Endothelial cell (in vitro differentiated cells): Measurements from ENCODE around the gene AMPD3. TPM values are rescaled to one million over a fixed set of nuclear protein-coding genes. Genes with fewer than 3 reads are reported as not detected.

Experiments used
- DNase-seq: peaks from one replicate; pipeline ENCODE4 v3.0.0; 2021; ENCODE audit warnings: low spot score
- H3K27ac Mint-ChIP-seq: one replicate; pipeline ENCODE4 v1.8.0; 2021; ENCODE audit warnings: mixed read lengths, inconsistent platforms; ENCODE audit not compliant: unreplicated experiment
- H3K27me3 Mint-ChIP-seq: one replicate; pipeline ENCODE4 v1.8.0; 2021; ENCODE audit warnings: mild to moderate bottlenecking, moderate library complexity, mixed read lengths, inconsistent platforms; ENCODE audit not compliant: unreplicated experiment
- H3K36me3 Mint-ChIP-seq: one replicate; pipeline ENCODE4 v1.8.0; 2021; ENCODE audit warnings: mild to moderate bottlenecking, low read depth, mixed read lengths, inconsistent platforms; ENCODE audit not compliant: unreplicated experiment
- H3K4me1 Mint-ChIP-seq: one replicate; pipeline ENCODE4 v1.8.0; 2021; ENCODE audit warnings: mild to moderate bottlenecking, mixed read lengths, inconsistent platforms; ENCODE audit not compliant: unreplicated experiment
- H3K4me3 Mint-ChIP-seq: one replicate; pipeline ENCODE4 v1.8.0; 2021; ENCODE audit warnings: mild to moderate bottlenecking, mixed read lengths, inconsistent platforms; ENCODE audit not compliant: unreplicated experiment
- H3K9me3 Mint-ChIP-seq: one replicate; pipeline ENCODE4 v1.8.0; 2021; ENCODE audit warnings: mixed read lengths, inconsistent platforms; ENCODE audit not compliant: unreplicated experiment
- CTCF ChIP-seq: fragments of 200-600 bp; sonication (generic); IDR thresholded peaks from one replicate; pipeline ENCODE4 v1.5.0; 2021; ENCODE audit warnings: antibody characterized with exemption; ENCODE audit not compliant: unreplicated experiment
- total RNA-seq: library from RNA; stranded (reverse); fragmentation: NEBNext Ultra II Directional; extraction: Animal tissue kit (Norgen Biotek cat#: 25700); gene quantifications from one replicate; pipeline ENCODE4 v1.2.1, GENCODE V29; 2021; ENCODE audit not compliant: unreplicated experiment

The AMPD3 gene
- total RNA-seq, 1 donor from 2014 or later = 23.2 TPM

GRCh38 chr11:10478066-10478465 is 23.0 kb downstream of the AMPD3 start:
- H3K9me3 Mint-ChIP-seq = no peaks in the 10 kb centered on the region
- H3K4me1 Mint-ChIP-seq = no peaks in the 10 kb centered on the region
- TF ChIP-seq CTCF = no peak
- H3K27ac Mint-ChIP-seq = no peak overlapping the region
- H3K4me3 Mint-ChIP-seq = no peak overlapping the region
- H3K27me3 Mint-ChIP-seq = peaks cover 3% of the 10 kb centered on the region
- H3K36me3 Mint-ChIP-seq = peaks cover 37% of the 10 kb centered on the region
- DNase-seq = no peak

GRCh38 chr11:10478574-10479550 is 23.8 kb downstream of the AMPD3 start:
- Mint-ChIP-seq H3K27ac (no peak overlapping the region), H3K4me1 (no peaks in the 10 kb centered on the region), H3K36me3 (peaks cover 37% of the 10 kb centered on the region), H3K4me3 (no peak overlapping the region), H3K27me3 (peaks cover 3% of the 10 kb centered on the region), H3K9me3 (no peaks in the 10 kb centered on the region)
- DNase-seq = no peak
- TF ChIP-seq CTCF = no peak

- peaks cover 3% of the 10 kb centered on the region for H3K27me3 Mint-ChIP-seq
- no peak for TF ChIP-seq CTCF
- H3K4me3 Mint-ChIP-seq = no peak overlapping the region
- no peak for DNase-seq
- no peaks in the 10 kb centered on the region for H3K4me1 Mint-ChIP-seq
- no peak overlapping the region for H3K27ac Mint-ChIP-seq
- peaks cover 41% of the 10 kb centered on the region for H3K36me3 Mint-ChIP-seq
- H3K9me3 Mint-ChIP-seq = no peaks in the 10 kb centered on the region
These were observed 25.0 kb downstream of the AMPD3 start for GRCh38 chr11:10480026-10480425.

GRCh38 chr11:10480760-10481159 is 25.7 kb downstream of the AMPD3 start:
- no peaks in the 10 kb centered on the region for H3K4me1 Mint-ChIP-seq
- peaks cover 40% of the 10 kb centered on the region for H3K36me3 Mint-ChIP-seq
- no peak for DNase-seq
- no peak overlapping the region for H3K4me3 Mint-ChIP-seq
- no peaks in the 10 kb centered on the region for H3K9me3 Mint-ChIP-seq
- H3K27ac Mint-ChIP-seq = no peak overlapping the region
- no peak for TF ChIP-seq CTCF
- peaks cover 3% of the 10 kb centered on the region for H3K27me3 Mint-ChIP-seq

- no peaks in the 10 kb centered on the region for H3K4me1 Mint-ChIP-seq
- H3K27ac Mint-ChIP-seq = no peak overlapping the region
- H3K27me3 Mint-ChIP-seq = peaks cover 6% of the 10 kb centered on the region
- no peak overlapping the region for H3K4me3 Mint-ChIP-seq
- H3K36me3 Mint-ChIP-seq = peaks cover 38% of the 10 kb centered on the region
- DNase-seq = no peak
- no peaks in the 10 kb centered on the region for H3K9me3 Mint-ChIP-seq
- TF ChIP-seq CTCF = no peak
These were observed 26.7 kb downstream of the AMPD3 start for GRCh38 chr11:10481560-10482349.
